ENCODE measurements around the gene OR5AC2.

DNA sequence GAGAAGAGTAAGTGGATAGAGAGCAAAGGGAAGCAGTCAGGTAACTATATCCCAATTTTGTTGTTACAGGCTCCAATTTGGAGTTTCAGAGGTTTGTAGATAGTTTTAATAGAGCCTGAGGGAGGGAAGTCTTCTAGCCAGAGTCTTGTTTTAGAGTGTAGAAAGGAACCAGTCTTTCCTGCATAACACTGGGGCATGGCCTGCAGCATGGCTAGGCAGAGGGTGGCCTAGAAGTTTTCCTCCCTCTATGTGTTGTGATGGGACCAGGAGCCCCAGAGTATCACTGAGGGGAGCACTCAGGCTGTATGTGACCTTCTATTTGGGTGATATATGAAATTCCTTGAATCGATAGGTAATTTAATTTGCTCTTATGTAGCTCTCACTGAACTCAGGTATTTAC lies 29.3 kb upstream of the OR5AC2 start:
- TF ChIP-seq EZH2 (IDR thresholded peaks at IDR 0.05; ENCODE audit: low read depth), result no peak
- TF ChIP-seq, protein P1, sequence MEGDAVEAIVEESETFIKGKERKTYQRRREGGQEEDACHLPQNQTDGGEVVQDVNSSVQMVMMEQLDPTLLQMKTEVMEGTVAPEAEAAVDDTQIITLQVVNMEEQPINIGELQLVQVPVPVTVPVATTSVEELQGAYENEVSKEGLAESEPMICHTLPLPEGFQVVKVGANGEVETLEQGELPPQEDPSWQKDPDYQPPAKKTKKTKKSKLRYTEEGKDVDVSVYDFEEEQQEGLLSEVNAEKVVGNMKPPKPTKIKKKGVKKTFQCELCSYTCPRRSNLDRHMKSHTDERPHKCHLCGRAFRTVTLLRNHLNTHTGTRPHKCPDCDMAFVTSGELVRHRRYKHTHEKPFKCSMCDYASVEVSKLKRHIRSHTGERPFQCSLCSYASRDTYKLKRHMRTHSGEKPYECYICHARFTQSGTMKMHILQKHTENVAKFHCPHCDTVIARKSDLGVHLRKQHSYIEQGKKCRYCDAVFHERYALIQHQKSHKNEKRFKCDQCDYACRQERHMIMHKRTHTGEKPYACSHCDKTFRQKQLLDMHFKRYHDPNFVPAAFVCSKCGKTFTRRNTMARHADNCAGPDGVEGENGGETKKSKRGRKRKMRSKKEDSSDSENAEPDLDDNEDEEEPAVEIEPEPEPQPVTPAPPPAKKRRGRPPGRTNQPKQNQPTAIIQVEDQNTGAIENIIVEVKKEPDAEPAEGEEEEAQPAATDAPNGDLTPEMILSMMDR (conservative IDR thresholded peaks at IDR 0.05), result no peak

Data from PC-9 (cell line).